ENCODE data around the gene MBNL2.

MBNL2 gene

DNA sequence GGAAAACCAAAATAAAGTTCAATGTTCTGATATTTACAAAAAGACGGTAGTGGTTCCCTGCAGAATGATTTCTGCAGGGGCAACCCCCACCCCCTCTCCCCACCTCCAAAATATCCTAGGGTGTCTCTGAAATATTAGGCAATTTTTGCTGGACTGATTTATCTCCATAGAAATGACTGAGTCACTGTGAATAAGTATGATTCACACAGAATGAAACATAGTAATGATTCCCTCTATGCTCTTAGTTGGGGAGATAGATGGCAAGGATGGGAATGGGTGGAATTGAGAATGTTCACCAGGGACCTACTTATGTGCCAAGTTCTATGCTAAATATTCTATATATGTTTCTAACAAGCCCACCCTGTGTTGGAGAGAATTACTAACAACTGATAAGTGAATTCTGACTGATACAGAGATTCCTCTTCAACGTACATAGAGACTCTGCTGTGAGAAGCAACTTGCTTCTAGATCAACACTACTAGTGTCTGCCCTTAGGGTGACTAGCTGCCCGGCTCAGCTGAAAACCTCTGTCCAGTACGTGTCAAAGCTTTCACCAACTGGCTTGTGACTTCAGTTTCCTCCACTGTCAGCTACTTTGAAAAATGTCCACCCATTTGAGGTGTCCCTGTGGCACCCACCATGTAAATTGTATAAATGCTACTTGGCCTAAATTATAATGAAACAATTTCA, 173.5 kb downstream of the MBNL2 start:
- TF ChIP-seq RAD21 (IDR thresholded peaks at IDR 0.05; ENCODE audit: low read depth) (no peak), CREB1 (IDR thresholded peaks at IDR 0.05; ENCODE audit: low read depth) (no peak), YY1 (IDR thresholded peaks at IDR 0.05; ENCODE audit: low read depth) (no peak), TAF1 (IDR thresholded peaks at IDR 0.05; ENCODE audit: low read depth) (no peak), ZBTB7A (IDR thresholded peaks at IDR 0.05; ENCODE audit: low read depth) (no peak), TEAD4 (IDR thresholded peaks at IDR 0.05) (no peak), FOXM1 (IDR thresholded peaks at IDR 0.05; ENCODE audit: borderline replicate concordance, low read depth) (no peak)
- TF ChIP-seq, protein P1, sequence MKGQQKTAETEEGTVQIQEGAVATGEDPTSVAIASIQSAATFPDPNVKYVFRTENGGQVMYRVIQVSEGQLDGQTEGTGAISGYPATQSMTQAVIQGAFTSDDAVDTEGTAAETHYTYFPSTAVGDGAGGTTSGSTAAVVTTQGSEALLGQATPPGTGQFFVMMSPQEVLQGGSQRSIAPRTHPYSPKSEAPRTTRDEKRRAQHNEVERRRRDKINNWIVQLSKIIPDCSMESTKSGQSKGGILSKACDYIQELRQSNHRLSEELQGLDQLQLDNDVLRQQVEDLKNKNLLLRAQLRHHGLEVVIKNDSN (IDR thresholded peaks at IDR 0.05): no peak

DNA sequence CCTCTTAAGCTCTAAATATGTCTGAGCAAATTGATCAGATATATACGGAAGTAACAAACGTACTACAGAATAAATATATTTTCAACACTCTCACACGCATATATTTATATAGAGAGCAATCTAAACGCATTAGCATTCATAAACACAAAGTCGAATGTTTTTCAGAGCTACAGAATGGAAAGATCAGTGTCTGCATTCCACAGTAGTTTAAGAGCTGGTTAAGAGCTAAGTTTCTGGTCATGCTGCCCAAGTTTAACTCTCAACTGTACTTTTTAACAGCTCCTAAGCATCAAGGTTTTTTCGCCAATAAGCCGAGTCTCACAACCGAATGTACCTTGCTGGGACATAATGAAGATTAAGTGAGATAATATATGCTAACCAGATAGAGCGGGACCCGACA, 175.1 kb downstream of the MBNL2 start:
- TF ChIP-seq TEAD4 (IDR thresholded peaks at IDR 0.05): no peak
- TF ChIP-seq FOXM1 (IDR thresholded peaks at IDR 0.05; ENCODE audit: borderline replicate concordance, low read depth): no peak
- TF ChIP-seq, protein P1 (IDR thresholded peaks at IDR 0.05): no peak
- TF ChIP-seq ZBTB7A (IDR thresholded peaks at IDR 0.05; ENCODE audit: low read depth): no peak
- no peak for TF ChIP-seq TCF12 (IDR thresholded peaks at IDR 0.05; ENCODE audit: low read depth)
- TF ChIP-seq CEBPB (IDR thresholded peaks at IDR 0.05): no peak
- TF ChIP-seq CREB1 (IDR thresholded peaks at IDR 0.05; ENCODE audit: low read depth): no peak
- TF ChIP-seq EGR1 (IDR thresholded peaks at IDR 0.05): no peak

- TF ChIP-seq EGR1 (IDR thresholded peaks at IDR 0.05) (no peak), NFIC (IDR thresholded peaks at IDR 0.05) (no peak), CEBPB (IDR thresholded peaks at IDR 0.05) (no peak), TEAD4 (IDR thresholded peaks at IDR 0.05) (no peak), TCF12 (IDR thresholded peaks at IDR 0.05; ENCODE audit: low read depth) (no peak), RAD21 (IDR thresholded peaks at IDR 0.05; ENCODE audit: low read depth) (no peak), CREB1 (IDR thresholded peaks at IDR 0.05; ENCODE audit: low read depth) (no peak), EP300 (IDR thresholded peaks at IDR 0.05; ENCODE audit: borderline replicate concordance) (no peak), YY1 (IDR thresholded peaks at IDR 0.05; ENCODE audit: low read depth) (no peak), TAF1 (IDR thresholded peaks at IDR 0.05; ENCODE audit: low read depth) (no peak), ZBTB7A (IDR thresholded peaks at IDR 0.05; ENCODE audit: low read depth) (no peak), FOXM1 (IDR thresholded peaks at IDR 0.05; ENCODE audit: borderline replicate concordance, low read depth) (no peak)
- TF ChIP-seq, protein P1 (IDR thresholded peaks at IDR 0.05): no peak
- TF ChIP-seq, protein P2, sequence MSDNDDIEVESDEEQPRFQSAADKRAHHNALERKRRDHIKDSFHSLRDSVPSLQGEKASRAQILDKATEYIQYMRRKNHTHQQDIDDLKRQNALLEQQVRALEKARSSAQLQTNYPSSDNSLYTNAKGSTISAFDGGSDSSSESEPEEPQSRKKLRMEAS (IDR thresholded peaks at IDR 0.05): no peak
Measured at GRCh38 chr13:97401421-97401820, 179.3 kb downstream of the MBNL2 start.

DNA sequence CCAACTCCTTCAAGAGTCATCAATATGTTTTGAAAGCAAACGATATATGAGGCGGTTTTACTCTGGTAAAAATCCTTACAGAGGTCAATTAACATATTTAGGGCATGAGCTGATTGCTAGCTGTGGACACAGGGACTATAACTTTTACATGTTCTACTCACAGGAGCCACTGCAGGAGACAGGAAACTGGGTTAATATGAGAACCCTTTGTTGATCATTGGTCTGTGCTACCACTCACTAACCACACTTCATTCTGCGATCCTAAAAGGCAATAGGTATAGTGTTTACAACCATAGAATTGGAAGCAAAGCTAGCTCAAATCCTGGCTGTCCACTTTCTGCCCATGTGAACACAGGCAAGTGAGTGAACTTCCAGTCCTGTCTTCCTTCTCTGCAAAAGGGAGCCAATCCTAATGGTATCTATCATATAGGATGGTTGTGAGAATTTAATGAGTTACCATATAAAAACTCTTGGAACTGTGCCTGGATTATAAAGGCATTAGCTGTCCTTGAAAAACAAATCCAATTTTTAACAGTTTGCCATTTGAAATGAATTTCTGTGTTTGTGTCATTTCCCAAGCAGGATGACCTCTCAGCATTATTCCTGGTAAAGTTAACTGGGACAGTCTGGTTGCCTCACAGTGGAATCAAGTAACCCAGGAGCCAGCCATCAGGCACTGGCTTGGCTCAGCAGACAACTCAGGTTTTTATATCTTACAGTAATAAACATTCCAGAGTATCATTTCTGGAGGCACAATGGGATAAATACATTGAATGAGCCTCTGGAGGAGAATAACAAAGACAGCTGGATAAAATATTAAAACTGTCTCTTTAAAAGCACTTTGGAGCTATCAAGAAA, 182.0 kb downstream of the MBNL2 start:
- TF ChIP-seq ZBTB7A (IDR thresholded peaks at IDR 0.05; ENCODE audit: low read depth) (no peak), CEBPB (IDR thresholded peaks at IDR 0.05) (no peak), EGR1 (IDR thresholded peaks at IDR 0.05) (no peak), RAD21 (IDR thresholded peaks at IDR 0.05; ENCODE audit: low read depth) (no peak), TEAD4 (IDR thresholded peaks at IDR 0.05) (no peak), YY1 (IDR thresholded peaks at IDR 0.05; ENCODE audit: low read depth) (no peak), TAF1 (IDR thresholded peaks at IDR 0.05; ENCODE audit: low read depth) (no peak), EP300 (IDR thresholded peaks at IDR 0.05; ENCODE audit: borderline replicate concordance) (no peak), NFIC (IDR thresholded peaks at IDR 0.05) (no peak), TCF12 (IDR thresholded peaks at IDR 0.05; ENCODE audit: low read depth) (no peak), FOXM1 (IDR thresholded peaks at IDR 0.05; ENCODE audit: borderline replicate concordance, low read depth) (no peak), REST (IDR thresholded peaks at IDR 0.05; ENCODE audit: low read depth) (no peak), CREB1 (IDR thresholded peaks at IDR 0.05; ENCODE audit: low read depth) (no peak)
- TF ChIP-seq, protein P1 (IDR thresholded peaks at IDR 0.05): no peak
- TF ChIP-seq, protein P2 (IDR thresholded peaks at IDR 0.05): no peak

DNA sequence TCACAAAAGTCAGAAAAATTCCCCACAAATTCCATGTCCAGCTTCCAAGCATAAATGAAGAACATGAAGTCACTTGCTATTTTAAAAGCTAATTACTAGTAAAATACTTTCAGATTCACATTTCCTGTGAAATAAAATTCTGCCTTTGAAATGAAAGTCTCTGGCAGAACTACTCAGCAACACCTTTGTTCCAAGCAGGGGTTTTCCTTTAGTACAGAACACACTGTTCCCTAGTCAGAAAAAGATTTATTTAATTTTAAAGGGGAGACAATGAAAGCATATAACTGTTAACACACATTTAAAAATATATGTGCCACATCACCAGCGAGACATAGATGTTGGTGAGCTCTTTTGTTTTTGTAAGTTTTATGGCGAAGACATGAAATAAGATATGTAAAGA, 185.4 kb downstream of the MBNL2 start:
- TF ChIP-seq TCF12 (IDR thresholded peaks at IDR 0.05; ENCODE audit: low read depth): no peak
- no peak for TF ChIP-seq FOXM1 (IDR thresholded peaks at IDR 0.05; ENCODE audit: borderline replicate concordance, low read depth)
- TF ChIP-seq YY1 (IDR thresholded peaks at IDR 0.05; ENCODE audit: low read depth): no peak
- no peak for TF ChIP-seq CEBPB (IDR thresholded peaks at IDR 0.05)
- no peak for TF ChIP-seq NFIC (IDR thresholded peaks at IDR 0.05)
- no peak for TF ChIP-seq TEAD4 (IDR thresholded peaks at IDR 0.05)
- no peak for TF ChIP-seq EGR1 (IDR thresholded peaks at IDR 0.05)
- TF ChIP-seq EP300 (IDR thresholded peaks at IDR 0.05; ENCODE audit: borderline replicate concordance): no peak
- no peak for TF ChIP-seq CREB1 (IDR thresholded peaks at IDR 0.05; ENCODE audit: low read depth)
- TF ChIP-seq REST (IDR thresholded peaks at IDR 0.05; ENCODE audit: low read depth): no peak
- no peak for TF ChIP-seq RAD21 (IDR thresholded peaks at IDR 0.05; ENCODE audit: low read depth)
- TF ChIP-seq, protein P2 (IDR thresholded peaks at IDR 0.05): no peak
- TF ChIP-seq, protein P1 (IDR thresholded peaks at IDR 0.05): no peak
